Adrenal gland (tissue), 5 donors: ENCODE data around the gene FAM20C.

ENCODE experiments used
- CTCF ChIP-seq, 6 experiments: fragments of 450-650 bp in 4 of 6; fragments of 200-600 bp in 2 of 6; sonication (generic) in 1 of 6; IDR thresholded peaks; 1 replicate in 5 of 6; 2 replicates in 1 of 6; pipeline versions ENCODE4 v1.5.1 to v1.8.0; 2016 to 2021; ENCODE audit warnings: antibody characterized with exemption in 6 of 6, mild to moderate bottlenecking in 2 of 6, moderate library complexity in 1 of 6
- POLR2A ChIP-seq, 2 donors: fragments of 450-650 bp; IDR thresholded peaks; one replicate each; pipeline ENCODE4 v1.6.1; 2017; ENCODE audit warnings: antibody characterized with exemption in 2 of 2, mild to moderate bottlenecking in 2 of 2, moderate library complexity in 1 of 2
- donor health status: DM: no; HTN: no; CAD: no.

GRCh38 chr7:250523-250922 lies 58.2 kb downstream of the FAM20C start:
- TF ChIP-seq CTCF (IDR thresholded peaks at IDR 0.05) (no peak), POLR2A (IDR thresholded peaks at IDR 0.05) (no peak)
